HepG2 (cell line): ENCODE data around the gene ZFHX3. TPM values are rescaled to one million over a fixed set of nuclear protein-coding genes. Genes with fewer than 3 reads are reported as not detected.

Source experiments
- ASH2L ChIP-seq: fragments of 300-600, 200-600 bp; sonication (generic); IDR thresholded peaks from 2 replicates; pipeline ENCODE4 v1.7.0; 2017; ENCODE audit warnings: low read depth, mild to moderate bottlenecking, moderate library complexity, mixed read lengths, low read length; ENCODE audit not compliant: insufficient read length
- ISX ChIP-seq: sonication (generic); formaldehyde crosslinking; conservative IDR thresholded peaks from 2 replicates; pipeline ENCODE4 v1.5.0; 2020; ENCODE audit warnings: missing genetic modification reagents
- KDM5A ChIP-seq: fragments of 200-600 bp; sonication (generic); IDR thresholded peaks from 2 replicates; pipeline ENCODE4 v1.7.0; 2018; ENCODE audit warnings: antibody characterized with exemption, mild to moderate bottlenecking, low read length, borderline replicate concordance
- ZBTB21 ChIP-seq: sonication (generic); formaldehyde crosslinking; IDR thresholded peaks from 2 replicates; pipeline ENCODE4 v1.4.0; 2020; ENCODE audit warnings: missing genetic modification reagents
- ZNF121 ChIP-seq: sonication (generic); formaldehyde crosslinking; IDR thresholded peaks from 2 replicates; pipeline ENCODE4 v1.5.0; 2020; ENCODE audit warnings: mild to moderate bottlenecking, missing genetic modification reagents
- ZNF326 ChIP-seq: sonication (generic); formaldehyde crosslinking; IDR thresholded peaks from 2 replicates; pipeline ENCODE4 v1.4.0; 2020; ENCODE audit warnings: missing genetic modification reagents, borderline replicate concordance
- ZNF331 ChIP-seq: sonication (generic); formaldehyde crosslinking; IDR thresholded peaks from 2 replicates; pipeline ENCODE4 v1.4.0; 2020; ENCODE audit warnings: missing genetic modification reagents
- ZNF563 ChIP-seq: sonication (generic); formaldehyde crosslinking; IDR thresholded peaks from 2 replicates; pipeline ENCODE4 v1.8.0; 2022; ENCODE audit warnings: mild to moderate bottlenecking, moderate library complexity, missing genetic modification reagents
- ZNF678 ChIP-seq: sonication (generic); formaldehyde crosslinking; IDR thresholded peaks from 2 replicates; pipeline ENCODE4 v1.4.0; 2020; ENCODE audit warnings: mild to moderate bottlenecking, missing genetic modification reagents
- ZNF773 ChIP-seq: sonication (generic); formaldehyde crosslinking; IDR thresholded peaks from 2 replicates; pipeline ENCODE4 v1.4.0; 2020; ENCODE audit warnings: missing genetic modification reagents, borderline replicate concordance
- ZSCAN20 ChIP-seq: sonication (generic); formaldehyde crosslinking; IDR thresholded peaks from 2 replicates; pipeline ENCODE4 v1.4.0; 2020; ENCODE audit warnings: missing genetic modification reagents, mild to moderate bottlenecking, borderline replicate concordance
- polyA plus RNA-seq, 8 experiments: library from polyadenylated mRNA; depleted of rRNA in 3 of 8; stranded (reverse) in 7 of 8; unstranded in 1 of 8; fragments of >200 nt; fragmentation: Illumina TruSeq in 4 of 8; extraction: Trizol in 4 of 8; gene quantifications; 2 replicates each; pipeline versions ENCODE4 v1.2.1 to v1.2.3, GENCODE V29; 2011 to 2016; ENCODE audit warnings: low read depth in 4 of 8, missing spikeins in 1 of 8, mixed read lengths in 1 of 8; ENCODE audit not compliant: insufficient read depth in 1 of 8
- total RNA-seq, 5 experiments: library from RNA; depleted of rRNA; stranded (reverse); fragments of >200 nt; fragmentation: Illumina TruSeq; extraction: Trizol; gene quantifications; 2 replicates each; pipeline ENCODE4 v1.2.3, GENCODE V29; 2016; ENCODE audit warnings: low read depth in 1 of 5
- TF ChIP-seq, protein P1 (sequence below): sonication (generic); formaldehyde crosslinking; IDR thresholded peaks from 2 replicates; pipeline ENCODE4 v1.9.0; 2021; ENCODE audit warnings: missing genetic modification reagents, borderline replicate concordance
- TF ChIP-seq, protein P2 (sequence below): sonication (generic); formaldehyde crosslinking; IDR thresholded peaks from 2 replicates; pipeline ENCODE4 v1.8.1; 2023; ENCODE audit warnings: mild to moderate bottlenecking, missing genetic modification reagents
- TF ChIP-seq, protein P3 (sequence below): sonication (generic); formaldehyde crosslinking; IDR thresholded peaks from 2 replicates; pipeline ENCODE4 v1.4.0; 2020; ENCODE audit warnings: low read depth, mild to moderate bottlenecking, missing genetic modification reagents
- TF ChIP-seq, protein P4 (sequence below): sonication (generic); formaldehyde crosslinking; IDR thresholded peaks from 2 replicates; pipeline ENCODE4 v1.4.0; 2020; ENCODE audit warnings: missing genetic modification reagents, borderline replicate concordance
- TF ChIP-seq, protein P5 (sequence below): sonication (generic); formaldehyde crosslinking; conservative IDR thresholded peaks from 2 replicates; pipeline ENCODE4 v1.4.0; 2020; ENCODE audit warnings: mild to moderate bottlenecking, missing genetic modification reagents, moderate library complexity

Gene ZFHX3
- total and polyA plus RNA-seq, 2 of the 13 experiments (the other 11 are each of a cell fraction or from before 2014, with no cell fraction given): 5.0 to 6.0 TPM

DNA sequence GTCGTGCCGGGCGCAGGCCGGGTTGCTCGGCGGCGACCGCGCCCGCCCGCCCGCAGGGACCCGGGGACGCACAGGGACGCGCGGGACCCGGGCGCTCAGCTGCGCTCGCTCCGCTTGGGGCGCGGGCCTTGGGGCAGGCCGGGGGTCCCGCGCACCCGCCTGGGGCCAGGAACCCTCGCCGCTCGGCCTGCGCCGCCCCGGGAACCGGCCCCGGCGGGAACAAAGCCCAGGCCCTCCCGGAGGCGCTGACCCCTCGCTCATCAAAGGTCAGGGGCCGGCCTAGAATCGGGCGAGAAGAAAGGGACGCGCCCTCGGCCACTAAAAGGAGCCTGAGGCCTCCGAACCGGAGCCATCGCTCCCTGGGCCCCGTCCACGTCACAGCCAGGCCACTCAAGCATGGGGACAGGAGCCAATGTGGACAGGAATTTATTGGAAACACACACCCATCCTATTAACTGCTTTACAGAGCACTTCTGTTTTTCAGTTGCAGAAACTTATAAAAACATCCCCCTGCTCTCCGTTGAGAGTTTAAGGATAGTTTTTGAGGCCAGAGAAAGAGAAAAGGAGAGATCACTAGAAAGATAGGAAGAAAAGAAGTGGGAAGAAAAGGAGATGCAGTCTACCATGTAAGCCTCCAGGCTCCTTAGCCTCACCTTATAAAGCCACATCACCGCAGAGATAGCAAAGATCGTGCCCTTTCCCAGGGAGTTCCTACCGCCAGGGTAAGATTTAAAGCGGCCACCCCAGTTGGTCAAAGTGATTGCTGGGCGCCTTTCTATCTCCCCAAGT, 558 bp upstream of the ZFHX3 start (continued):
- TF ChIP-seq, protein P1, sequence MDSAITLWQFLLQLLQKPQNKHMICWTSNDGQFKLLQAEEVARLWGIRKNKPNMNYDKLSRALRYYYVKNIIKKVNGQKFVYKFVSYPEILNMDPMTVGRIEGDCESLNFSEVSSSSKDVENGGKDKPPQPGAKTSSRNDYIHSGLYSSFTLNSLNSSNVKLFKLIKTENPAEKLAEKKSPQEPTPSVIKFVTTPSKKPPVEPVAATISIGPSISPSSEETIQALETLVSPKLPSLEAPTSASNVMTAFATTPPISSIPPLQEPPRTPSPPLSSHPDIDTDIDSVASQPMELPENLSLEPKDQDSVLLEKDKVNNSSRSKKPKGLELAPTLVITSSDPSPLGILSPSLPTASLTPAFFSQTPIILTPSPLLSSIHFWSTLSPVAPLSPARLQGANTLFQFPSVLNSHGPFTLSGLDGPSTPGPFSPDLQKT (CRISPR knock-in tag): no peak
- peak; percentile 60 for TF ChIP-seq ASH2L
- no peak for TF ChIP-seq ZNF326 (CRISPR knock-in tag)
- TF ChIP-seq KDM5A: peak; percentile 30; the same call in 1 of the 2 replicates
- TF ChIP-seq ZNF331 (CRISPR knock-in tag): peak; percentile 31; the same call in 1 of the 2 replicates
- TF ChIP-seq, protein P2, sequence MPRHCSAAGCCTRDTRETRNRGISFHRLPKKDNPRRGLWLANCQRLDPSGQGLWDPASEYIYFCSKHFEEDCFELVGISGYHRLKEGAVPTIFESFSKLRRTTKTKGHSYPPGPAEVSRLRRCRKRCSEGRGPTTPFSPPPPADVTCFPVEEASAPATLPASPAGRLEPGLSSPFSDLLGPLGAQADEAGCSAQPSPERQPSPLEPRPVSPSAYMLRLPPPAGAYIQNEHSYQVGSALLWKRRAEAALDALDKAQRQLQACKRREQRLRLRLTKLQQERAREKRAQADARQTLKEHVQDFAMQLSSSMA (CRISPR knock-in tag): no peak
- TF ChIP-seq ZNF563: no peak
- no peak for TF ChIP-seq ZNF678 (CRISPR knock-in tag)
- no peak for TF ChIP-seq ZBTB21 (CRISPR knock-in tag)
- TF ChIP-seq, protein P3, sequence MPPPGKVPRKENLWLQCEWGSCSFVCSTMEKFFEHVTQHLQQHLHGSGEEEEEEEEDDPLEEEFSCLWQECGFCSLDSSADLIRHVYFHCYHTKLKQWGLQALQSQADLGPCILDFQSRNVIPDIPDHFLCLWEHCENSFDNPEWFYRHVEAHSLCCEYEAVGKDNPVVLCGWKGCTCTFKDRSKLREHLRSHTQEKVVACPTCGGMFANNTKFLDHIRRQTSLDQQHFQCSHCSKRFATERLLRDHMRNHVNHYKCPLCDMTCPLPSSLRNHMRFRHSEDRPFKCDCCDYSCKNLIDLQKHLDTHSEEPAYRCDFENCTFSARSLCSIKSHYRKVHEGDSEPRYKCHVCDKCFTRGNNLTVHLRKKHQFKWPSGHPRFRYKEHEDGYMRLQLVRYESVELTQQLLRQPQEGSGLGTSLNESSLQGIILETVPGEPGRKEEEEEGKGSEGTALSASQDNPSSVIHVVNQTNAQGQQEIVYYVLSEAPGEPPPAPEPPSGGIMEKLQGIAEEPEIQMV (CRISPR knock-in tag): no peak
- TF ChIP-seq ISX (CRISPR knock-in tag): no peak
- TF ChIP-seq ZNF121: no peak
- TF ChIP-seq, protein P4, sequence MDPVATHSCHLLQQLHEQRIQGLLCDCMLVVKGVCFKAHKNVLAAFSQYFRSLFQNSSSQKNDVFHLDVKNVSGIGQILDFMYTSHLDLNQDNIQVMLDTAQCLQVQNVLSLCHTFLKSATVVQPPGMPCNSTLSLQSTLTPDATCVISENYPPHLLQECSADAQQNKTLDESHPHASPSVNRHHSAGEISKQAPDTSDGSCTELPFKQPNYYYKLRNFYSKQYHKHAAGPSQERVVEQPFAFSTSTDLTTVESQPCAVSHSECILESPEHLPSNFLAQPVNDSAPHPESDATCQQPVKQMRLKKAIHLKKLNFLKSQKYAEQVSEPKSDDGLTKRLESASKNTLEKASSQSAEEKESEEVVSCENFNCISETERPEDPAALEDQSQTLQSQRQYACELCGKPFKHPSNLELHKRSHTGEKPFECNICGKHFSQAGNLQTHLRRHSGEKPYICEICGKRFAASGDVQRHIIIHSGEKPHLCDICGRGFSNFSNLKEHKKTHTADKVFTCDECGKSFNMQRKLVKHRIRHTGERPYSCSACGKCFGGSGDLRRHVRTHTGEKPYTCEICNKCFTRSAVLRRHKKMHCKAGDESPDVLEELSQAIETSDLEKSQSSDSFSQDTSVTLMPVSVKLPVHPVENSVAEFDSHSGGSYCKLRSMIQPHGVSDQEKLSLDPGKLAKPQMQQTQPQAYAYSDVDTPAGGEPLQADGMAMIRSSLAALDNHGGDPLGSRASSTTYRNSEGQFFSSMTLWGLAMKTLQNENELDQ: no peak; the same call in 1 of the 2 replicates
- TF ChIP-seq, protein P5, sequence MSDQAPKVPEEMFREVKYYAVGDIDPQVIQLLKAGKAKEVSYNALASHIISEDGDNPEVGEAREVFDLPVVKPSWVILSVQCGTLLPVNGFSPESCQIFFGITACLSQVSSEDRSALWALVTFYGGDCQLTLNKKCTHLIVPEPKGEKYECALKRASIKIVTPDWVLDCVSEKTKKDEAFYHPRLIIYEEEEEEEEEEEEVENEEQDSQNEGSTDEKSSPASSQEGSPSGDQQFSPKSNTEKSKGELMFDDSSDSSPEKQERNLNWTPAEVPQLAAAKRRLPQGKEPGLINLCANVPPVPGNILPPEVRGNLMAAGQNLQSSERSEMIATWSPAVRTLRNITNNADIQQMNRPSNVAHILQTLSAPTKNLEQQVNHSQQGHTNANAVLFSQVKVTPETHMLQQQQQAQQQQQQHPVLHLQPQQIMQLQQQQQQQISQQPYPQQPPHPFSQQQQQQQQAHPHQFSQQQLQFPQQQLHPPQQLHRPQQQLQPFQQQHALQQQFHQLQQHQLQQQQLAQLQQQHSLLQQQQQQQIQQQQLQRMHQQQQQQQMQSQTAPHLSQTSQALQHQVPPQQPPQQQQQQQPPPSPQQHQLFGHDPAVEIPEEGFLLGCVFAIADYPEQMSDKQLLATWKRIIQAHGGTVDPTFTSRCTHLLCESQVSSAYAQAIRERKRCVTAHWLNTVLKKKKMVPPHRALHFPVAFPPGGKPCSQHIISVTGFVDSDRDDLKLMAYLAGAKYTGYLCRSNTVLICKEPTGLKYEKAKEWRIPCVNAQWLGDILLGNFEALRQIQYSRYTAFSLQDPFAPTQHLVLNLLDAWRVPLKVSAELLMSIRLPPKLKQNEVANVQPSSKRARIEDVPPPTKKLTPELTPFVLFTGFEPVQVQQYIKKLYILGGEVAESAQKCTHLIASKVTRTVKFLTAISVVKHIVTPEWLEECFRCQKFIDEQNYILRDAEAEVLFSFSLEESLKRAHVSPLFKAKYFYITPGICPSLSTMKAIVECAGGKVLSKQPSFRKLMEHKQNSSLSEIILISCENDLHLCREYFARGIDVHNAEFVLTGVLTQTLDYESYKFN: peak; percentile 59
- no peak for TF ChIP-seq ZSCAN20
- TF ChIP-seq ZNF773: no peak
